AG09309 (cell line): ENCODE data around the gene MAP1B.

Source experiments
- DNase-seq: peaks from one replicate; pipeline ENCODE4 v3.0.0-alpha.2; 2010; ENCODE audit warnings: low read depth
- H3K4me3 ChIP-seq: 2 replicates; pipeline ENCODE4 v1.5.1; 2011; ENCODE audit warnings: mild to moderate bottlenecking, low read depth, low read length, moderate library complexity; ENCODE audit not compliant: control insufficient read depth
- CTCF ChIP-seq: IDR thresholded peaks from 2 replicates; pipeline ENCODE4 v1.5.1; 2011; ENCODE audit warnings: mild to moderate bottlenecking, low read depth, low read length, inconsistent platforms; ENCODE audit not compliant: insufficient read depth, control insufficient read depth; ENCODE audit errors: missing control alignments

The MAP1B gene

GRCh38 chr5:72093217-72093616 is 14.1 kb upstream of the MAP1B start:
- no peak for TF ChIP-seq CTCF
- no peak overlapping the region for H3K4me3 ChIP-seq
- DNase-seq = no peak

- no peak overlapping the region for H3K4me3 ChIP-seq
- no peak for DNase-seq
- TF ChIP-seq CTCF = no peak
These were observed 13.5 kb upstream of the MAP1B start for GRCh38 chr5:72093824-72094223.

- no peak overlapping the region for H3K4me3 ChIP-seq
- no peak for DNase-seq
- TF ChIP-seq CTCF = no peak
These were observed 10.6 kb upstream of the MAP1B start for GRCh38 chr5:72096602-72097188.

- no peak overlapping the region for H3K4me3 ChIP-seq
- DNase-seq = no peak
- no peak for TF ChIP-seq CTCF
These were observed 5.4 kb upstream of the MAP1B start for GRCh38 chr5:72101828-72102227.

GRCh38 chr5:72106817-72107130 is 501 bp upstream of the MAP1B start:
- TF ChIP-seq CTCF = no peak
- H3K4me3 ChIP-seq = peak overlapping the region; percentile 96
- DNase-seq = no peak

GRCh38 chr5:72107901-72108201 is 576 bp downstream of the MAP1B start:
- H3K4me3 ChIP-seq = peak overlapping the region; percentile 96
- no peak for TF ChIP-seq CTCF
- no peak for DNase-seq
